Effector memory CD4-positive, alpha-beta T cell (primary cell): ENCODE measurements around the gene FPR2.

ENCODE experiments used
- DNase-seq, 3 donors: peaks; one replicate each; pipeline ENCODE4 v3.0.0-alpha.2; 2020
- H3K27ac ChIP-seq: 2 replicates; pipeline ENCODE4 v1.7.0; 2013; ENCODE audit warnings: mild to moderate bottlenecking, low read length, moderate library complexity; ENCODE audit not compliant: insufficient read depth, poor library complexity, severe bottlenecking
- H3K27me3 ChIP-seq: replicated peaks from 2 replicates; pipeline ENCODE4 v1.7.0; 2013; ENCODE audit warnings: mild to moderate bottlenecking, low read length; ENCODE audit not compliant: insufficient read depth, control insufficient read depth, poor library complexity, severe bottlenecking
- H3K36me3 ChIP-seq: 2 replicates; pipeline ENCODE4 v1.7.0; 2013; ENCODE audit warnings: mild to moderate bottlenecking, low read length, moderate library complexity; ENCODE audit not compliant: control insufficient read depth, insufficient read depth
- H3K4me1 ChIP-seq: 2 replicates; pipeline ENCODE4 v1.7.0; 2013; ENCODE audit warnings: low read length, mild to moderate bottlenecking; ENCODE audit not compliant: control insufficient read depth, insufficient read depth, poor library complexity, severe bottlenecking
- H3K4me3 ChIP-seq: 2 replicates; pipeline ENCODE4 v1.7.0; 2013; ENCODE audit warnings: low read length, low read depth, mild to moderate bottlenecking; ENCODE audit not compliant: insufficient read depth, poor library complexity, severe bottlenecking
- H3K9me3 ChIP-seq: 2 replicates; pipeline ENCODE4 v1.7.0; 2013; ENCODE audit warnings: mild to moderate bottlenecking, low read length, moderate library complexity; ENCODE audit not compliant: control insufficient read depth

FPR2 gene

GRCh38 chr19:51739466-51740213, 21.3 kb upstream of the FPR2 start:
- Histone ChIP-seq H3K27ac (no peak overlapping the region), H3K4me1 (no peaks in the 10 kb centered on the region), H3K36me3 (no peaks in the 10 kb centered on the region), H3K4me3 (no peak overlapping the region), H3K27me3 (no peaks in the 10 kb centered on the region), H3K9me3 (no peaks in the 10 kb centered on the region)
- no peak for DNase-seq

- H3K27ac ChIP-seq = no peak overlapping the region
- H3K27me3 ChIP-seq = no peaks in the 10 kb centered on the region
- no peak overlapping the region for H3K4me3 ChIP-seq
- no peaks in the 10 kb centered on the region for H3K9me3 ChIP-seq
- DNase-seq = no peak
- no peaks in the 10 kb centered on the region for H3K36me3 ChIP-seq
- H3K4me1 ChIP-seq = no peaks in the 10 kb centered on the region
These were observed 20.6 kb upstream of the FPR2 start for GRCh38 chr19:51740356-51740755.

GRCh38 chr19:51742789-51743188, 18.2 kb upstream of the FPR2 start:
- no peak overlapping the region for H3K4me3 ChIP-seq

GRCh38 chr19:51743405-51743804, 17.6 kb upstream of the FPR2 start:
- no peak for DNase-seq
- H3K4me3 ChIP-seq = no peak overlapping the region
- H3K4me1 ChIP-seq = no peaks in the 10 kb centered on the region
- no peak overlapping the region for H3K27ac ChIP-seq
- no peaks in the 10 kb centered on the region for H3K36me3 ChIP-seq
- no peaks in the 10 kb centered on the region for H3K9me3 ChIP-seq
- no peaks in the 10 kb centered on the region for H3K27me3 ChIP-seq

More at GRCh38 chr19:51742789-51743188, 18.2 kb upstream of the FPR2 start:
- Histone ChIP-seq H3K4me1 (no peaks in the 10 kb centered on the region), H3K9me3 (no peaks in the 10 kb centered on the region), H3K27me3 (no peaks in the 10 kb centered on the region), H3K27ac (no peak overlapping the region), H3K36me3 (no peaks in the 10 kb centered on the region)
- no peak for DNase-seq

GRCh38 chr19:51746731-51747130, 14.2 kb upstream of the FPR2 start:
- no peak for DNase-seq
- Histone ChIP-seq H3K27ac (no peak overlapping the region), H3K9me3 (no peaks in the 10 kb centered on the region), H3K4me1 (no peaks in the 10 kb centered on the region), H3K27me3 (no peaks in the 10 kb centered on the region), H3K36me3 (no peaks in the 10 kb centered on the region), H3K4me3 (no peak overlapping the region)

- Histone ChIP-seq H3K27ac (no peak overlapping the region), H3K4me3 (no peak overlapping the region), H3K9me3 (no peaks in the 10 kb centered on the region), H3K36me3 (no peaks in the 10 kb centered on the region), H3K27me3 (no peaks in the 10 kb centered on the region), H3K4me1 (no peaks in the 10 kb centered on the region)
- DNase-seq = no peak
These were observed 11.0 kb upstream of the FPR2 start for GRCh38 chr19:51749979-51750378.

GRCh38 chr19:51750400-51751094, 10.4 kb upstream of the FPR2 start:
- no peak overlapping the region for H3K4me3 ChIP-seq
- H3K27ac ChIP-seq = no peak overlapping the region
- no peaks in the 10 kb centered on the region for H3K36me3 ChIP-seq
- H3K27me3 ChIP-seq = no peaks in the 10 kb centered on the region
- no peak for DNase-seq
- H3K4me1 ChIP-seq = no peaks in the 10 kb centered on the region
- H3K9me3 ChIP-seq = no peaks in the 10 kb centered on the region

- no peak for DNase-seq
- Histone ChIP-seq H3K27me3 (no peaks in the 10 kb centered on the region), H3K9me3 (no peaks in the 10 kb centered on the region), H3K4me3 (no peak within 1 kb of the TSS), H3K27ac (no peak within 1 kb of the TSS), H3K36me3 (no peaks in the 10 kb centered on the region), H3K4me1 (no peaks in the 10 kb centered on the region)
These were observed 9.3 kb upstream of the FPR2 start, which contains the start of gene FPR1 for GRCh38 chr19:51751655-51752054. Gene FPR1, minus strand, starts transcription at chr19:51751878. Its CDS starts 4,884 bp downstream, at chr19:51746994.

GRCh38 chr19:51754109-51754508, 6.9 kb upstream of the FPR2 start:
- H3K27ac ChIP-seq = no peak overlapping the region
- H3K27me3 ChIP-seq = no peaks in the 10 kb centered on the region
- DNase-seq = no peak
- no peaks in the 10 kb centered on the region for H3K4me1 ChIP-seq
- H3K9me3 ChIP-seq = no peaks in the 10 kb centered on the region
- no peaks in the 10 kb centered on the region for H3K36me3 ChIP-seq
- no peak overlapping the region for H3K4me3 ChIP-seq

- no peak overlapping the region for H3K4me3 ChIP-seq
- H3K9me3 ChIP-seq = no peaks in the 10 kb centered on the region
- H3K4me1 ChIP-seq = no peaks in the 10 kb centered on the region
- no peak overlapping the region for H3K27ac ChIP-seq
- no peaks in the 10 kb centered on the region for H3K27me3 ChIP-seq
- H3K36me3 ChIP-seq = no peaks in the 10 kb centered on the region
- no peak for DNase-seq
These were observed 6.2 kb upstream of the FPR2 start for GRCh38 chr19:51754770-51755169.
